GM18517 (cell line): ENCODE measurements around the gene STARD7.

Experiments used
- ATAC-seq: cut with Tn5 transposase; IDR thresholded peaks from one replicate; pipeline ENCODE4 v1.9.1; 2021; ENCODE audit warnings: mild to moderate bottlenecking, moderate library complexity; ENCODE audit not compliant: unreplicated experiment

The STARD7 gene

DNA sequence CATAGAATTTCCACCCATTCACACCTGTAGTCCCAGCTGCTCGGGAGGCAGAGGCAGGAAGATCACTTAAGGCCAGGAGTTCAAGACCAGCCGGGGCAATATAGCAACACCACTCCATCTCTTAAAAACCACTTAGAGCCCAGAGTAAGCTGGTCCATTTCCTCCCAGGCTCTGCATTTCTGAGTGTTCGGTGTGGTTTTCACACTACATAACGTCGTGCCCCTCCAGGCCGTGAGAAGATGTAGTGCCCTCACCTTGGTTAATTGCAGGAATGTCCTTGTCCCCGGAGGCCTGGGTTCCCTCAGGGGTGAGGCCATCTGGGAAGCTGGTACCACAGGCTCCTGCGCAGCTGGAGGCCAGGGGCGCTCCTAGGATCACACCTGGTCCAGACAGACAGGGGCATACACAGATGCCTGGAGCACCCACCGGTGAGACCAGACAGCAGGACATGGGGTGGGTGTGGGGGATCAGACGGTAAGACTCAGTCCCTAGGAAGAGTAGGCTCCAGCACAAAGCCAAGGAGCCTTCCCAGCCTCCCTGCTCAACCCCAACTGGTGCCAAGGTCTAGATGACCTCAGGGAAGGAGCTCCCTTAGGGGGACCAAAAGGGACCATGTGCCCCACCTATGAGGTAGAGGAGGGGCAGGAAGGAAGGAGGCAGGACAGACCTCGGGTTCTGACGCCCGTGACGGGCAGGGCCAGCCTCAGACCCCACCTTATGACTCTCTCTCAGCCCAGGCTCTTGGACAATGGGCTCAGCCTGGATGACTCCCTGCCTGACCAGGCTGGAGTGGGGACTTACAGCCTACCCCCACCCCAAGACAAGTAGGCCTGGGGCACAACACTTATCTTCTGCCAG is 71.1 kb downstream of the STARD7 start:
- ATAC-seq = no peak

- ATAC-seq = no peak
Observed at GRCh38 chr2:96136129-96136720, 72.4 kb downstream of the STARD7 start.

DNA sequence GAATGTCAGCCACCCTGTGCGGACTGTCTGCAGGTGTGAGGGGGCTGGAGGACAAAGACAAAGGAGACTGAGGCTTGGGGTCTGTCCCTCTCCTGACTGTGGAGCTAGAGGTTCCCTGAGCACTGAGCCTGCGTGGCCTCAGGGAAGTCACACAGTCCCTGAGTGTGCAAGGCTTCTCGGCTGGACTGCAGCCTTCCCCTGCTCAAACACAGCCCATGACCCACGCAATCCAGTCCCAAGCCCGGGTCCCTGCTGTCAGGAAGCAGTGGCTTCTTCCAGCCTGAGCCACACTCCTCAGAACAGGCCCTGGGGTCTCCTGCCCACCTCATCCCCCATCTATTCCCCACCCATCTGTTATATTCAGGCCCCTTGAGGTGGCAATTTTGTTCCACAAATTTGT is 73.0 kb downstream of the STARD7 start:
- no peak for ATAC-seq

DNA sequence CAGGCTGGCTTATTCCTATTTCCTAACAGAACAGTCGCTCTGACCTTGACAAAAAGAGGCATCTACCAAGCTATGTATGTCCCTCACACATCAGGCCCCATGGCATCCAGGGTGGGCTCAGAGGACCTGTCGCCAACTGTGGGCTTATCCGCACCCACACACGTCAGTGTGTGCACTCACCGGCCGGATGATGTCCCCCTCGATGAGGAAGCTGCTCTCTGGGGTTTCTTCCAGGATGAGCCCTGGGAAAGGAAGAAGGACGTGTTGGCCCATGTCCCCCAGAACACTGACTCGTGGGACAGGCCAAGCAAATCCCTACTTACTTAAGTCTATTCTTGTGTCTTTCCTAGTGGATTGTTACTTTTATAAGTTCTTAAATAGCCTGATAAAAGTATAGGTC is 73.5 kb downstream of the STARD7 start:
- ATAC-seq = no peak
